BJ (cell line): Measurements from ENCODE around the gene CCDC142. TPM values are rescaled to one million over a fixed set of nuclear protein-coding genes. Genes with fewer than 3 reads are reported as not detected.
A peak's percentile ranks its signal among the peaks of the same experiment; 100 is the strongest.

ENCODE experiments used
- CTCF ChIA-PET: fragments of 350-600 bp; formaldehyde crosslinking; extraction: SDS; loops from one replicate; lab custom pipeline; 2021; ENCODE audit warnings: antibody characterized with exemption, inconsistent platforms; lab: Yijun Ruan, JAX
- POLR2A ChIA-PET: fragments of 300-600 bp; sonication (Branson Sonifier 250); formaldehyde crosslinking; extraction: SDS; loops from one replicate; lab custom pipeline; 2021; ENCODE audit warnings: antibody characterized with exemption; lab: Charles Lee
- DNase-seq: peaks from one replicate; pipeline ENCODE4 v3.0.0-alpha.2; 2011; ENCODE audit warnings: low read depth
- H3K27me3 ChIP-seq: 2 replicates; pipeline ENCODE4 v1.6.0; 2011; ENCODE audit warnings: low read length; ENCODE audit not compliant: control insufficient read depth, insufficient read depth
- H3K36me3 ChIP-seq: 2 replicates; pipeline ENCODE4 v1.5.1; 2011; ENCODE audit warnings: low read length; ENCODE audit not compliant: control insufficient read depth, insufficient read depth
- H3K4me3 ChIP-seq: 2 replicates; pipeline ENCODE4 v1.5.1; 2011; ENCODE audit warnings: low read depth, mild to moderate bottlenecking, control low read depth, low read length
- CTCF ChIP-seq: IDR thresholded peaks from 2 replicates; pipeline ENCODE4 v1.5.1; 2011; ENCODE audit warnings: low read depth, mild to moderate bottlenecking, control low read depth, inconsistent platforms, low read length, moderate library complexity; ENCODE audit not compliant: insufficient read depth
- polyA plus RNA-seq: library from polyadenylated mRNA; depleted of rRNA; stranded (reverse); fragments of >200 nt; gene quantifications from 2 replicates; pipeline ENCODE4 v1.2.3, GENCODE V29; 2011

Gene CCDC142
- polyA plus RNA-seq, 1 experiment = 6.2 TPM

DNA sequence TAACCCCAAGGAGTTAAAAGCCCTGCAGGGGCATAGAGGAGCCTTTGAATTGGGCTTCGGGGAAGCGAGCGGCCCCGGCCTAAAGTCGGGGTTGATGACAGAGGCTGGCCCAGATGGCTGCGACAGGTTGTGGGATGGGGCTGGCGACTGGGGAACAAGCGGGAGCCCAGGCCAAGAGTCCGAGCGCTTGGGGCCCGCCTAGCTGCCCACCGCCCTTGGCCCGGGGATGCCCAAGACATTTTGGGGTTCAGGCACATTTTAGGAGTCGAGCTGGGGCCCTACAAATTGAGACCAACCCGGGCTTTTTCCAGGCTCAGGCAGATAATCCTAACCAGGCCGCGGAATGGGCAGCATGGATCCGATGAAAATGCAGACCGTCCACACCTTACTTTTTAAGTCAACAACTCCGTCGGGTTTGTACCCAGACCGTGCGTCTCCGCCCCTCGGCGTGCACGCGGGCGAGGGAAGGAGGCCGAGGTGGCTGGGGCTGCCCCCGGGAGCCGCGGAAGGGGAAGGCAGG lies 41.6 kb downstream of the CCDC142 start:
- no peaks in the 10 kb centered on the region; the same call in 1 of the 2 replicates for H3K36me3 ChIP-seq
- no peak for TF ChIP-seq CTCF
- no peak for DNase-seq
- H3K4me3 ChIP-seq = no peak overlapping the region
- CTCF ChIA-PET = interaction anchor here (0.8 to 2.2 kb wide), 2 partner anchors 14 to 148 kb away, joined by 3 to 10 read pairs; no protein-coding TSS in a partner anchor
- POLR2A ChIA-PET = no interaction called here
- peaks cover 10% of the 10 kb centered on the region for H3K27me3 ChIP-seq

DNA sequence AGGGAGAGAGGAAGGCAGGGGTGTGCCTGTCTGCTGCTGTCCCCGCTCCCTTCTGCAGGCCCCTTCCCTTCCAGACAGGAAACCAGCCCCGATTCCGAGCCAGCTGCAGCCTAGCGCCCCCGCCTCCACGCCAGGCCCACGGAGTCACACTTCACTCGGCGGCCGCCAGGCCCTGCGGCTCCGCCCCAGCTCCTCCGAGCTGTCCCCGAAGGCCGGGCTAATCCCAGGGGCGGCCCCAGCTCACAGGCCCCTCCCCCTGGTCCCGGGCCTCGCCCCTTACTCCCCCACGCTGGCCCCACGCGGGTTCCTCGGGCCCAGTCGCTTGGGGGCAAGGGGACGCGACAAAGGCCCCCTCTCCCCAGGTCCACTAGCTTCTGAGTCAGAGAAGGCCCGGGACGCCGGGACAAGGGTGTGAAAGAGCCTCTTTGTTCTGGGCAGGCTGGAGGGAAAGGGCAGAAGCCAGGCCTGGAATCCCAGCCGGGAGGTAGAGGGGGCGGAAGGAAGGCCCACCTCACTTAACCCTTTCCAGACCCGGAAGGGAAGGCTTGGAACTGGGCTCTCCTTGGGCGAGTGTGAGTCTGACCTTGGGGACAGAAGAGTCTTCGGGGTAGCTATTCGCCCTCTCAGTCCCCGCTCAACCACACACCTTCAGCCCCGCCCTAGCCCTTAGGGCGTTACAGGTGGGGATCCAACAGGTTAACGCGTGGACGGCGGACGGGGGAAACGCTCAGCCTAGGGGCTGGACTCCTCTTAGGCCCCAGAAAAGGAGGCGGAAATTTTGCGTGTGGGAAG lies 42.2 kb downstream of the CCDC142 start:
- DNase-seq = no peak
- peak overlapping the region; percentile 69 for H3K4me3 ChIP-seq
- ChIA-PET CTCF (interaction anchor here (0.5 to 2.2 kb wide), 4 partner anchors 13 to 149 kb away, joined by 3 to 10 read pairs (median 3); no protein-coding TSS in a partner anchor), POLR2A (no interaction called here)
- peaks cover 10% of the 10 kb centered on the region for H3K27me3 ChIP-seq
- peak; percentile 31; the same call in 1 of the 2 replicates for TF ChIP-seq CTCF
- H3K36me3 ChIP-seq = no peaks in the 10 kb centered on the region; the same call in 1 of the 2 replicates

GRCh38 chr2:74439803-74440377 lies 42.9 kb downstream of the CCDC142 start:
- TF ChIP-seq CTCF = no peak
- no peak for DNase-seq
- Histone ChIP-seq H3K27me3 (peaks cover 9% of the 10 kb centered on the region), H3K4me3 (peak overlapping the region; percentile 69), H3K36me3 (no peaks in the 10 kb centered on the region; the same call in 1 of the 2 replicates)
- CTCF ChIA-PET = interaction anchor here (0.5 to 2.2 kb wide), 5 partner anchors 11 to 503 kb away, joined by 3 to 10 read pairs (median 4); no protein-coding TSS in a partner anchor
- POLR2A ChIA-PET = no interaction called here

GRCh38 chr2:74439373-74439772 lies 43.4 kb downstream of the CCDC142 start:
- no peaks in the 10 kb centered on the region; the same call in 1 of the 2 replicates for H3K36me3 ChIP-seq
- CTCF ChIA-PET = interaction anchor here (0.5 to 2.2 kb wide), 4 partner anchors 11 to 504 kb away, joined by 3 to 10 read pairs (median 4); no protein-coding TSS in a partner anchor
- TF ChIP-seq CTCF = no peak

GRCh38 chr2:74438248-74438647 lies 44.5 kb downstream of the CCDC142 start:
- no peak for TF ChIP-seq CTCF
- Histone ChIP-seq H3K36me3 (no peaks in the 10 kb centered on the region; the same call in 1 of the 2 replicates), H3K4me3 (no peak overlapping the region), H3K27me3 (peaks cover 7% of the 10 kb centered on the region)
- DNase-seq = no peak
- CTCF ChIA-PET = interaction anchor here (1.5 kb wide), 1 partner anchor 9 kb away, joined by 3 read pairs; no protein-coding TSS in a partner anchor
- POLR2A ChIA-PET = no interaction called here

More at GRCh38 chr2:74439373-74439772, 43.4 kb downstream of the CCDC142 start:
- Histone ChIP-seq H3K4me3 (peak overlapping the region; percentile 69), H3K27me3 (peaks cover 7% of the 10 kb centered on the region)
- no peak for DNase-seq
- POLR2A ChIA-PET = interaction anchor here (0.5 kb wide), 1 partner anchor 25 kb away, joined by 7 read pairs; no protein-coding TSS in a partner anchor
